ENCODE data around the gene DMWD.
A peak's percentile ranks its signal among the peaks of the same experiment; 100 is the strongest.

DMWD gene

GRCh38 chr19:45767410-45767880 is 25.2 kb downstream of the DMWD start:
- peak overlapping the region; percentile 98; the same call in 1 of the 2 replicates for H3K4me2 ChIP-seq (ENCODE audit: low read length)
- no peaks in the 10 kb centered on the region for H4K20me1 ChIP-seq (ENCODE audit: control insufficient read depth, insufficient read depth, low read depth, low read length)
- peaks cover 24% of the 10 kb centered on the region for H3K4me1 ChIP-seq (ENCODE audit: control insufficient read depth, low read length)
- no peaks in the 10 kb centered on the region for H3K9me2 ChIP-seq (replicated peaks; ENCODE audit: control insufficient read depth, low read length)
- no peak overlapping the region for H3K27ac ChIP-seq (ENCODE audit: low read depth, low read length)
- no peak overlapping the region for H3K4me3 ChIP-seq (ENCODE audit: low read length)
- no peaks in the 10 kb centered on the region for H3F3A ChIP-seq (ENCODE audit: control insufficient read depth, insufficient read depth)
- no peaks in the 10 kb centered on the region for H3K9me3 ChIP-seq (ENCODE audit: control insufficient read depth, insufficient read depth, low read length)
- no peaks in the 10 kb centered on the region for H3K36me3 ChIP-seq (ENCODE audit: control insufficient read depth, low read length)
- no peak for TF ChIP-seq EZH2phosphoT487 (IDR thresholded peaks at IDR 0.05; ENCODE audit: borderline replicate concordance, low read length)
- TF ChIP-seq, protein P1, sequence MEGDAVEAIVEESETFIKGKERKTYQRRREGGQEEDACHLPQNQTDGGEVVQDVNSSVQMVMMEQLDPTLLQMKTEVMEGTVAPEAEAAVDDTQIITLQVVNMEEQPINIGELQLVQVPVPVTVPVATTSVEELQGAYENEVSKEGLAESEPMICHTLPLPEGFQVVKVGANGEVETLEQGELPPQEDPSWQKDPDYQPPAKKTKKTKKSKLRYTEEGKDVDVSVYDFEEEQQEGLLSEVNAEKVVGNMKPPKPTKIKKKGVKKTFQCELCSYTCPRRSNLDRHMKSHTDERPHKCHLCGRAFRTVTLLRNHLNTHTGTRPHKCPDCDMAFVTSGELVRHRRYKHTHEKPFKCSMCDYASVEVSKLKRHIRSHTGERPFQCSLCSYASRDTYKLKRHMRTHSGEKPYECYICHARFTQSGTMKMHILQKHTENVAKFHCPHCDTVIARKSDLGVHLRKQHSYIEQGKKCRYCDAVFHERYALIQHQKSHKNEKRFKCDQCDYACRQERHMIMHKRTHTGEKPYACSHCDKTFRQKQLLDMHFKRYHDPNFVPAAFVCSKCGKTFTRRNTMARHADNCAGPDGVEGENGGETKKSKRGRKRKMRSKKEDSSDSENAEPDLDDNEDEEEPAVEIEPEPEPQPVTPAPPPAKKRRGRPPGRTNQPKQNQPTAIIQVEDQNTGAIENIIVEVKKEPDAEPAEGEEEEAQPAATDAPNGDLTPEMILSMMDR (IDR thresholded peaks at IDR 0.05; ENCODE audit: low read depth, low read length, poor library complexity, severe bottlenecking): no peak
- peaks cover 8% of the 10 kb centered on the region for H3K27me3 ChIP-seq (ENCODE audit: control insufficient read depth, low read length)
- H3K79me2 ChIP-seq (ENCODE audit: control insufficient read depth, low read length): no peaks in the 10 kb centered on the region

GRCh38 chr19:45766869-45767346 is 25.7 kb downstream of the DMWD start:
- H3K9me3 ChIP-seq (ENCODE audit: control insufficient read depth, insufficient read depth, low read length): no peaks in the 10 kb centered on the region
- no peaks in the 10 kb centered on the region for H3K36me3 ChIP-seq (ENCODE audit: control insufficient read depth, low read length)
- H3F3A ChIP-seq (ENCODE audit: control insufficient read depth, insufficient read depth): no peaks in the 10 kb centered on the region
- H3K27me3 ChIP-seq (ENCODE audit: control insufficient read depth, low read length): peaks cover 8% of the 10 kb centered on the region
- H4K20me1 ChIP-seq (ENCODE audit: control insufficient read depth, insufficient read depth, low read depth, low read length): no peaks in the 10 kb centered on the region
- H3K9me2 ChIP-seq (replicated peaks; ENCODE audit: control insufficient read depth, low read length): no peaks in the 10 kb centered on the region
- H3K4me1 ChIP-seq (ENCODE audit: control insufficient read depth, low read length): peaks cover 19% of the 10 kb centered on the region
- no peak overlapping the region for H3K4me2 ChIP-seq (ENCODE audit: low read length)
- no peak overlapping the region for H3K4me3 ChIP-seq (ENCODE audit: low read length)
- no peak for TF ChIP-seq EZH2phosphoT487 (IDR thresholded peaks at IDR 0.05; ENCODE audit: borderline replicate concordance, low read length)
- TF ChIP-seq, protein P1 (IDR thresholded peaks at IDR 0.05; ENCODE audit: low read depth, low read length, poor library complexity, severe bottlenecking): no peak
- no peaks in the 10 kb centered on the region for H3K79me2 ChIP-seq (ENCODE audit: control insufficient read depth, low read length)
- no peak overlapping the region for H3K27ac ChIP-seq (ENCODE audit: low read depth, low read length)

- Histone ChIP-seq H3K4me1 (ENCODE audit: control insufficient read depth, low read length) (peaks cover 19% of the 10 kb centered on the region), H3K4me3 (ENCODE audit: low read length) (no peak overlapping the region)
Measured at GRCh38 chr19:45766296-45766868, 26.3 kb downstream of the DMWD start.

More at GRCh38 chr19:45766296-45766868, 26.3 kb downstream of the DMWD start:
- no peaks in the 10 kb centered on the region for H3K36me3 ChIP-seq (ENCODE audit: control insufficient read depth, low read length)
- H4K20me1 ChIP-seq (ENCODE audit: control insufficient read depth, insufficient read depth, low read depth, low read length): no peaks in the 10 kb centered on the region
- H3K79me2 ChIP-seq (ENCODE audit: control insufficient read depth, low read length): no peaks in the 10 kb centered on the region
- H3K27me3 ChIP-seq (ENCODE audit: control insufficient read depth, low read length): peaks cover 8% of the 10 kb centered on the region
- no peak overlapping the region for H3K4me2 ChIP-seq (ENCODE audit: low read length)
- no peaks in the 10 kb centered on the region for H3K9me2 ChIP-seq (replicated peaks; ENCODE audit: control insufficient read depth, low read length)
- no peaks in the 10 kb centered on the region for H3K9me3 ChIP-seq (ENCODE audit: control insufficient read depth, insufficient read depth, low read length)
- no peaks in the 10 kb centered on the region for H3F3A ChIP-seq (ENCODE audit: control insufficient read depth, insufficient read depth)
- no peak for TF ChIP-seq EZH2phosphoT487 (IDR thresholded peaks at IDR 0.05; ENCODE audit: borderline replicate concordance, low read length)
- TF ChIP-seq, protein P1 (IDR thresholded peaks at IDR 0.05; ENCODE audit: low read depth, low read length, poor library complexity, severe bottlenecking): no peak
- no peak overlapping the region for H3K27ac ChIP-seq (ENCODE audit: low read depth, low read length)
